ENCODE data around the gene RRAGD. TPM values are rescaled to one million over a fixed set of nuclear protein-coding genes. Genes with fewer than 3 reads are reported as not detected.

Gene RRAGD
- polyA plus RNA-seq, 3 donors, result 5.0 to 7.9 (median 7.4) TPM

DNA sequence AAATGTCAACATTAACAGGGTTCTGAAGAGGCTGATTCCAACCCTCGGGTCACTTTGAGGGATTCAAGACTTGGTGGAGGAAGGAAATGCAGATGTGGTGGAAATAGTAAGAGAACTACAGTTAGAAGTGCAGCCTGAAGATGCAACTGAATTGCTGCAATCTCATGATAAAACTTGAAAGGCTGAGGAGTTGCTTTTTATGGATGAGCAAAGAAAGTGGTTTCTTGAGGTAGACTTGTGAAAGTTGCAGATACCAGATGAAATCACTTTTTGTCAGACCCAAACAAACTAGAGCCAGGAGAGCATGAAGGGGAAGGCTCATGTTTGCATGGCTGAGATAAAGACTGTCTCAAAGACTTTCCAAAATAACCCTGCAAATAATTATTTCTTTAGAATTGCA lies 37.1 kb upstream of the RRAGD start:
- WGBS (ENCODE audit: insufficient coverage), result 10% methylated on average over 1 of the region's 1 CpG
- Histone ChIP-seq H4K20me1 (ENCODE audit: insufficient read depth, low read length) (no peaks in the 10 kb centered on the region), H2AFZ (ENCODE audit: insufficient read depth, low read depth, low read length, poor library complexity, severe bottlenecking) (no peak overlapping the region), H3K4me3 (replicated peaks in 1 of 3; ENCODE audit: low read depth in 2 of 3, low read length in 3 of 3) (no peak overlapping the region), H3K9ac (ENCODE audit: insufficient read depth, low read length, poor library complexity, severe bottlenecking) (no peak overlapping the region), H3K4me2 (replicated peaks; ENCODE audit: extremely low read depth, low read length, poor library complexity, severe bottlenecking) (no peak overlapping the region), H3K9me3 (replicated peaks in 1 of 2; ENCODE audit: control insufficient read depth in 1 of 2, insufficient read depth in 1 of 2, low read length in 2 of 2) (peaks cover 0 to 3% of the 10 kb centered on the region in 2 donors), H3K27ac (ENCODE audit: low read depth in 1 of 2, low read length in 2 of 2) (no peak overlapping the region), H3K27me3 (ENCODE audit: control insufficient read depth in 2 of 2, insufficient read depth in 2 of 2, low read length in 2 of 2) (no peaks in the 10 kb centered on the region), H3K36me3 (replicated peaks in 1 of 2; ENCODE audit: control insufficient read depth in 1 of 2, insufficient read depth in 2 of 2, low read length in 2 of 2) (no peaks in the 10 kb centered on the region), H3K79me2 (ENCODE audit: insufficient read depth, low read length) (no peaks in the 10 kb centered on the region), H3K4me1 (ENCODE audit: control insufficient read depth in 1 of 2, insufficient read depth in 2 of 2, low read length in 2 of 2) (peaks cover 0 to 3% of the 10 kb centered on the region in 2 donors)
- no peak for TF ChIP-seq CTCF (IDR thresholded peaks at IDR 0.05)
- peaks cover 7% of the 10 kb centered on the region for H3K4me1 Mint-ChIP-seq
- peaks cover 0 to 12% (median 5%) of the 10 kb centered on the region in 7 donors for H3K9me3 Mint-ChIP-seq
- peaks cover 0 to 3% (median 0%) of the 10 kb centered on the region in 3 donors for H3K27me3 Mint-ChIP-seq (ENCODE audit: low read depth in 3 of 3)
- no peak overlapping the region for H3K4me3 Mint-ChIP-seq
- H3K27ac Mint-ChIP-seq, result peak overlapping the region in 1 of 7 donors; percentile 1
- intact Hi-C loops (cut with micrococcal nuclease), result no loop called here
- DNase-seq, result no peak
- no peaks in the 10 kb centered on the region for H3K36me3 Mint-ChIP-seq

- H3K27ac Mint-ChIP-seq, result no peak overlapping the region
- H3K4me1 Mint-ChIP-seq, result no peaks in the 10 kb centered on the region
- H3K4me3 Mint-ChIP-seq, result no peak overlapping the region
- no peaks in the 10 kb centered on the region for H3K36me3 Mint-ChIP-seq
- intact Hi-C loops (cut with micrococcal nuclease), result no loop called here
- H3K27me3 ChIP-seq (ENCODE audit: control insufficient read depth in 2 of 2, insufficient read depth in 2 of 2, low read length in 2 of 2), result no peaks in the 10 kb centered on the region
- H3K9ac ChIP-seq (ENCODE audit: insufficient read depth, low read length, poor library complexity, severe bottlenecking), result no peak overlapping the region
- no peak overlapping the region for H2AFZ ChIP-seq (ENCODE audit: insufficient read depth, low read depth, low read length, poor library complexity, severe bottlenecking)
- H3K27me3 Mint-ChIP-seq (ENCODE audit: low read depth in 3 of 3), result peaks cover 0 to 3% (median 0%) of the 10 kb centered on the region in 3 donors
- H3K4me3 ChIP-seq (replicated peaks in 1 of 3; ENCODE audit: low read depth in 2 of 3, low read length in 3 of 3), result no peak overlapping the region
- WGBS (ENCODE audit: insufficient coverage), result 73% methylated on average over 2 of the region's 5 CpGs
- no peaks in the 10 kb centered on the region for H3K79me2 ChIP-seq (ENCODE audit: insufficient read depth, low read length)
- no peak overlapping the region for H3K4me2 ChIP-seq (replicated peaks; ENCODE audit: extremely low read depth, low read length, poor library complexity, severe bottlenecking)
- peaks cover 0 to 3% of the 10 kb centered on the region in 2 donors for H3K9me3 ChIP-seq (replicated peaks in 1 of 2; ENCODE audit: control insufficient read depth in 1 of 2, insufficient read depth in 1 of 2, low read length in 2 of 2)
- DNase-seq, result no peak
- peaks cover 0 to 12% (median 5%) of the 10 kb centered on the region in 7 donors for H3K9me3 Mint-ChIP-seq
- no peaks in the 10 kb centered on the region for H3K4me1 ChIP-seq (ENCODE audit: control insufficient read depth in 1 of 2, insufficient read depth in 2 of 2, low read length in 2 of 2)
- no peaks in the 10 kb centered on the region for H4K20me1 ChIP-seq (ENCODE audit: insufficient read depth, low read length)
- TF ChIP-seq CTCF (IDR thresholded peaks at IDR 0.05), result no peak
- H3K36me3 ChIP-seq (replicated peaks in 1 of 2; ENCODE audit: control insufficient read depth in 1 of 2, insufficient read depth in 2 of 2, low read length in 2 of 2), result no peaks in the 10 kb centered on the region
- no peak overlapping the region for H3K27ac ChIP-seq (ENCODE audit: low read depth in 1 of 2, low read length in 2 of 2)
These were observed 31.6 kb upstream of the RRAGD start for GRCh38 chr6:89443658-89444057.

Data from CD14-positive monocyte (primary cell).